Stomach (tissue), 9 donors: ENCODE data around the gene CSN1S1. TPM values are rescaled to one million over a fixed set of nuclear protein-coding genes. Genes with fewer than 3 reads are reported as not detected.

Experiments
- DNase-seq, 2 donors: peaks; one replicate each; pipeline versions ENCODE4 v3.0.0 to v3.0.0-alpha.2; 2013 to 2019
- H3K27ac ChIP-seq, 5 donors: fragments of 200-600 bp in 4 of 5; sonication (generic) in 4 of 5; one replicate each; pipeline ENCODE4 v1.5.1; 2013 to 2019; ENCODE audit warnings: mild to moderate bottlenecking in 1 of 5, moderate library complexity in 1 of 5
- H3K27me3 ChIP-seq, 3 donors: fragments of 200-600 bp; sonication (generic); one replicate each; pipeline ENCODE4 v1.5.1; 2017 to 2019; ENCODE audit warnings: mixed run types in 1 of 3
- H3K36me3 ChIP-seq, 4 donors: fragments of 200-600 bp; sonication (generic); 1 replicate in 3 of 4; 2 replicates in 1 of 4; pipeline ENCODE4 v1.5.1; 2016 to 2019
- H3K4me1 ChIP-seq, 4 donors: fragments of 200-600 bp; sonication (generic); one replicate each; pipeline ENCODE4 v1.5.1; 2016 to 2019
- H3K4me3 ChIP-seq, 4 donors: fragments of 200-600 bp; sonication (generic) in 3 of 4; one replicate each; pipeline ENCODE4 v1.5.1; 2016 to 2019; ENCODE audit warnings: mild to moderate bottlenecking in 1 of 4
- H3K9me3 ChIP-seq, 4 donors: fragments of 200-600 bp; sonication (generic); one replicate each; pipeline ENCODE4 v1.5.1; 2016 to 2019
- EP300 ChIP-seq: sonication (generic); formaldehyde crosslinking; IDR thresholded peaks from one replicate; pipeline ENCODE4 v1.6.1; 2017; ENCODE audit warnings: antibody characterized with exemption
- POLR2A ChIP-seq, 4 donors: fragments of 450-650 bp; IDR thresholded peaks; one replicate each; pipeline ENCODE4 v1.6.1; 2016; ENCODE audit warnings: antibody characterized with exemption in 4 of 4, control low read depth in 2 of 4, mild to moderate bottlenecking in 1 of 4, moderate library complexity in 1 of 4
- POLR2AphosphoS5 ChIP-seq, 3 donors: sonication (generic); formaldehyde crosslinking; IDR thresholded peaks; one replicate each; pipeline ENCODE4 v1.6.1; 2016; ENCODE audit warnings: antibody characterized with exemption in 3 of 3
- WGBS, 5 donors: extraction: QIAGEN DNeasy Blood & Tissue Kit in 3 of 5; methylation state at CpG; one replicate each; pipeline versions ENCODE4 v1.1.5 to v1.1.7; 2013 to 2018; 5-methylcytosine and 5-hydroxymethylcytosine counted together
- intact Hi-C: fragments of 100-400 bp; cut with DNase I; formaldehyde crosslinking; loops from one replicate; pipeline ENCODE4 v1.15.1; 2023; ENCODE audit warnings: low total_unique reads
- polyA plus RNA-seq, 3 donors: library from polyadenylated mRNA; stranded (reverse); fragments of 200-250 nt; gene quantifications; one replicate each; pipeline ENCODE4 v1.2.3, GENCODE V29; 2013
- total RNA-seq, 5 donors: library from RNA; depleted of rRNA; stranded (reverse); fragments of >200 nt; gene quantifications; one replicate each; pipeline versions ENCODE4 v1.1.0 to v1.2.3, GENCODE V29; 2014 to 2016
- TF ChIP-seq, protein P1 (sequence below), 7 experiments: fragments of 450-650 bp in 4 of 7; fragments of 200-600 bp in 3 of 7; sonication (generic) in 3 of 7; IDR thresholded peaks; one replicate each; pipeline ENCODE4 v1.5.1; 2016 to 2019; ENCODE audit warnings: antibody characterized with exemption in 7 of 7, control low read depth in 2 of 7, mild to moderate bottlenecking in 1 of 7
- donor health status: healthy with polysubstance abuse.
- donor health status: Bipolar disorder and iron deficiency.
- donor health status: healthy.

CSN1S1 gene
- total and polyA plus RNA-seq, 8 donors: 0.50 TPM; not detected in 7

- no peaks in the 10 kb centered on the region for H3K4me1 ChIP-seq
- DNase-seq: no peak
- no peaks in the 10 kb centered on the region for H3K27me3 ChIP-seq
- no peak overlapping the region for H3K4me3 ChIP-seq
- intact Hi-C loops: no loop called here
- H3K36me3 ChIP-seq: no peaks in the 10 kb centered on the region
- H3K27ac ChIP-seq: no peak overlapping the region
- H3K9me3 ChIP-seq: no peaks in the 10 kb centered on the region
- TF ChIP-seq, protein P1, sequence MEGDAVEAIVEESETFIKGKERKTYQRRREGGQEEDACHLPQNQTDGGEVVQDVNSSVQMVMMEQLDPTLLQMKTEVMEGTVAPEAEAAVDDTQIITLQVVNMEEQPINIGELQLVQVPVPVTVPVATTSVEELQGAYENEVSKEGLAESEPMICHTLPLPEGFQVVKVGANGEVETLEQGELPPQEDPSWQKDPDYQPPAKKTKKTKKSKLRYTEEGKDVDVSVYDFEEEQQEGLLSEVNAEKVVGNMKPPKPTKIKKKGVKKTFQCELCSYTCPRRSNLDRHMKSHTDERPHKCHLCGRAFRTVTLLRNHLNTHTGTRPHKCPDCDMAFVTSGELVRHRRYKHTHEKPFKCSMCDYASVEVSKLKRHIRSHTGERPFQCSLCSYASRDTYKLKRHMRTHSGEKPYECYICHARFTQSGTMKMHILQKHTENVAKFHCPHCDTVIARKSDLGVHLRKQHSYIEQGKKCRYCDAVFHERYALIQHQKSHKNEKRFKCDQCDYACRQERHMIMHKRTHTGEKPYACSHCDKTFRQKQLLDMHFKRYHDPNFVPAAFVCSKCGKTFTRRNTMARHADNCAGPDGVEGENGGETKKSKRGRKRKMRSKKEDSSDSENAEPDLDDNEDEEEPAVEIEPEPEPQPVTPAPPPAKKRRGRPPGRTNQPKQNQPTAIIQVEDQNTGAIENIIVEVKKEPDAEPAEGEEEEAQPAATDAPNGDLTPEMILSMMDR (IDR thresholded peaks at IDR 0.05): no peak
- TF ChIP-seq POLR2AphosphoS5 (IDR thresholded peaks at IDR 0.05) (no peak), EP300 (no peak), POLR2A (IDR thresholded peaks at IDR 0.05) (no peak)
Observed at GRCh38 chr4:69936566-69936965, 5.7 kb downstream of the CSN1S1 start.

GRCh38 chr4:69951602-69952001 is 20.7 kb downstream of the CSN1S1 start:
- no peaks in the 10 kb centered on the region for H3K9me3 ChIP-seq
- no peaks in the 10 kb centered on the region for H3K4me1 ChIP-seq
- no peak overlapping the region for H3K4me3 ChIP-seq
- intact Hi-C loops: no loop called here
- WGBS, 5 donors: 69 to 84% (median 82%) methylated on average over 3 of the region's 3 CpGs
- no peaks in the 10 kb centered on the region for H3K27me3 ChIP-seq
- TF ChIP-seq EP300: no peak
- TF ChIP-seq, protein P1 (IDR thresholded peaks at IDR 0.05): no peak
- TF ChIP-seq POLR2A (IDR thresholded peaks at IDR 0.05): no peak
- no peak for TF ChIP-seq POLR2AphosphoS5 (IDR thresholded peaks at IDR 0.05)
- DNase-seq: no peak
- H3K36me3 ChIP-seq: no peaks in the 10 kb centered on the region
- H3K27ac ChIP-seq: no peak overlapping the region

- DNase-seq: no peak
- H3K9me3 ChIP-seq: no peaks in the 10 kb centered on the region
- intact Hi-C loops: no loop called here
- no peak overlapping the region for H3K4me3 ChIP-seq
- H3K4me1 ChIP-seq: no peaks in the 10 kb centered on the region
- no peaks in the 10 kb centered on the region for H3K27me3 ChIP-seq
- WGBS, 5 donors: 92 to 100% (median 98%) methylated on average over 1 of the region's 1 CpG
- no peaks in the 10 kb centered on the region for H3K36me3 ChIP-seq
- H3K27ac ChIP-seq: no peak overlapping the region
- TF ChIP-seq EP300 (no peak), POLR2A (IDR thresholded peaks at IDR 0.05) (no peak), POLR2AphosphoS5 (IDR thresholded peaks at IDR 0.05) (no peak)
- TF ChIP-seq, protein P1 (IDR thresholded peaks at IDR 0.05): no peak
Observed at GRCh38 chr4:69957209-69957608, 26.3 kb downstream of the CSN1S1 start.

DNA sequence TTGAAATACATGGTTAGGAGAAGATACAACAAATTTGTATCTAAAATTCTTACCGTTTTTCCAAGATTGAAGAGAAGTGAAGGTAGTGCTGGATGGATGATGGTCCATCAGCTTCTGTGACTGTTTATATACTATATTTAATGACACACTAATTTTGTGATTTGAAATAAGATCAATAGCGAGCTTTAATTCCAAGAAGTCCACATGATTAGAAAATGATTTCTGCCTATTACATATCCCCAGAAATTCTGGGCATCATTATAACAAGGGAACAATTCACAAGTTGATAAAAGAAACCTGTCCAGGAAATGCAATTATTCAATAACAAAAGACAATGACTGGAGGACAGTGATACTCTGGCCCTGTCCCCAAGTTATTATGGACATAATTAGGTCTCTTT is 34.8 kb downstream of the CSN1S1 start, which contains the start of gene CSN2:
TSS of gene CSN2 (minus strand) at position 101 of the 400 bp plus-strand sequence. CDS start 4,733 bp downstream, outside the sequence.
- 90 to 93% (median 91%) methylated on average over 2 of the region's 2 CpGs for WGBS, 5 donors
- H3K36me3 ChIP-seq: no peaks in the 10 kb centered on the region
- TF ChIP-seq EP300: no peak
- TF ChIP-seq POLR2A (IDR thresholded peaks at IDR 0.05): no peak
- TF ChIP-seq, protein P1 (IDR thresholded peaks at IDR 0.05): no peak
- no peak for TF ChIP-seq POLR2AphosphoS5 (IDR thresholded peaks at IDR 0.05)

More for the DNA sequence above, 34.8 kb downstream of the CSN1S1 start, which contains the start of gene CSN2:
- DNase-seq: no peak
- no peaks in the 10 kb centered on the region for H3K27me3 ChIP-seq
- no peaks in the 10 kb centered on the region for H3K4me1 ChIP-seq
- H3K9me3 ChIP-seq: no peaks in the 10 kb centered on the region
- intact Hi-C loops: no loop called here
- no peak within 1 kb of the TSS for H3K27ac ChIP-seq
- H3K4me3 ChIP-seq: no peak within 1 kb of the TSS
